ENCODE data around the gene RNF8.
A peak's percentile ranks its signal among the peaks of the same experiment; 100 is the strongest.
"Not testable (repeated sequence)": the region's sequence is repeated elsewhere in the genome, so short reads cannot be mapped to it uniquely, and the experiment has no call there.

RNF8 gene

DNA sequence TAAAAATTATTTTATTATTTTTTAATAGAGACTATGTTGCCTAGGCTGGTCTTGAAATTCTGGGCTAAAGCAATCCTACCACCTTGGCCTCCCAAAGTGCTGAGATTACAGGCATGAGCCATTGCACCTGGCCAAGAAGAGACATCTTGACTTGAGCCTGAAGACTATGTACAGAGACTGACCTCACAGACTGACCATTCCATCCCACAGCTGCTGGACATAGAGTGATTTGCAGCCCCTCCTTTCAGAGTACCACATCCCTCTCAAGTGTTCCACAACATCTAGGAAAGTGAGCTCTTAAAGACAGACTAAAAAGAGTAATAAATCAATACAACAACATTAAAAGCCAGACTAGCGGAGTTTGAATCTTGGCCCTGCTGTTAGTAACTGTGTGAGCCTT lies 39.0 kb downstream of the RNF8 start:
- H3K4me1 ChIP-seq: peaks cover 9% of the 10 kb centered on the region
- H3K4me3 ChIP-seq (ENCODE audit: low read depth, low read length): no peak overlapping the region
- no peaks in the 10 kb centered on the region for H3K27me3 ChIP-seq
- no peak for DNase-seq
- peaks cover 30% of the 10 kb centered on the region for H3K36me3 ChIP-seq
- TF ChIP-seq, protein P1, sequence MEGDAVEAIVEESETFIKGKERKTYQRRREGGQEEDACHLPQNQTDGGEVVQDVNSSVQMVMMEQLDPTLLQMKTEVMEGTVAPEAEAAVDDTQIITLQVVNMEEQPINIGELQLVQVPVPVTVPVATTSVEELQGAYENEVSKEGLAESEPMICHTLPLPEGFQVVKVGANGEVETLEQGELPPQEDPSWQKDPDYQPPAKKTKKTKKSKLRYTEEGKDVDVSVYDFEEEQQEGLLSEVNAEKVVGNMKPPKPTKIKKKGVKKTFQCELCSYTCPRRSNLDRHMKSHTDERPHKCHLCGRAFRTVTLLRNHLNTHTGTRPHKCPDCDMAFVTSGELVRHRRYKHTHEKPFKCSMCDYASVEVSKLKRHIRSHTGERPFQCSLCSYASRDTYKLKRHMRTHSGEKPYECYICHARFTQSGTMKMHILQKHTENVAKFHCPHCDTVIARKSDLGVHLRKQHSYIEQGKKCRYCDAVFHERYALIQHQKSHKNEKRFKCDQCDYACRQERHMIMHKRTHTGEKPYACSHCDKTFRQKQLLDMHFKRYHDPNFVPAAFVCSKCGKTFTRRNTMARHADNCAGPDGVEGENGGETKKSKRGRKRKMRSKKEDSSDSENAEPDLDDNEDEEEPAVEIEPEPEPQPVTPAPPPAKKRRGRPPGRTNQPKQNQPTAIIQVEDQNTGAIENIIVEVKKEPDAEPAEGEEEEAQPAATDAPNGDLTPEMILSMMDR (IDR thresholded peaks at IDR 0.05; ENCODE audit: low read depth, low read length): no peak
- H3K9me3 ChIP-seq: no peaks in the 10 kb centered on the region

DNA sequence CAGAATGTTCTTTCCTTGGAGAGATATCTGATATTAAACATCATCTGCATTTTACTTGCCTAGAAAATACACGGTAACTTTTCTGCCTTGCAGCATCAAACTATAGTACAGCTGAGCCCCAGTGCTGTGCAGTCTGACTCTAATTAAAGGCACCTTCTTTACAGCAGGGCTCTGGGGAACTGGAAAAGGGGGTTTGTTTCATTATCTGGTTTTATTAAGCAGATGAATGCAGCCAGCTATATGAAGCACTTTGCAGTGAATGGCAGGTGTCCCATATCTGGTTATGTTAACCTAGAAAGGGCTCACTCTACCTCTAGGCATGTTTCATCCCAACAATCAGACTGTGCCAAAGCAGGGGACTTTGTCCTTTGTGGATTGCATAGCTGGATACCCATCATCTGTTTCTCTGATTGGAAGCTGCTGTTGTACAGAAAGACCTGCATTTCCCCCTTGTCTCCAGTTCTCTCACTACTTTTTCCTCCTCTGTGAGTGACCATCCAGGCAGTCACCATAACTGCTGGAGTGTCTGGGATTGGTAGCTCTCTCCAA lies 39.7 kb downstream of the RNF8 start:
- TF ChIP-seq, protein P1 (IDR thresholded peaks at IDR 0.05; ENCODE audit: low read depth, low read length): no peak
- H3K9me3 ChIP-seq: no peaks in the 10 kb centered on the region
- H3K36me3 ChIP-seq: peaks cover 30% of the 10 kb centered on the region
- H3K4me1 ChIP-seq: peaks cover 9% of the 10 kb centered on the region
- H3K27me3 ChIP-seq: no peaks in the 10 kb centered on the region
- no peak for DNase-seq
- H3K4me3 ChIP-seq (ENCODE audit: low read depth, low read length): no peak overlapping the region

DNA sequence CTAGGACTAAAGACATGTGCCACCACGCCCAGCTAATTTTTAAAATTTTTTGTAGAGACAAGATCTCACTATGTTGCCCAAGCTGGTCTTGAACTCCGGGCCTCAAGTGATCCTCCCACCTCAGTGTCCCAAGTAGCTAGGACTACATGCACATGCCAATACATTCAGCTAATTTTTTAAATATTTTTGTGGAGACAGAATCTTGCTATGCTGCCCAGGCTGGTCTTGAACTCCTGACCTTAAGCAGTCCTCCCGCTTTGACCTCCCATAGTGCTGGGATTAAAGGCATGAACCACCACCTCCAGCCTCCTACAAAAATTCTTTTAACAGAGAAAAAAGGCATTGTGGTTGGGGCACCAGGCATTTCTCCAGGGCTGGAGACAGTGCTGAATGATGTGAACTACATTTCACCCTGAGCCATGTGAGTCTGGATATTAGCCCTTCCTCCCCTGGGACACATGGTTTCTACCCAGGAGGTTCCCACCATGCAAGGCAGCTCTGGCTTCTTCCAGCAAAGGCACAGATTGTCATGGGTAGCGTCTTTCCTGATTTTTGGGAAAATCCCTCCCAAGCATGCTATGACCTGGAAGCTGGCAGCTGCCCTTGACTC lies 42.9 kb downstream of the RNF8 start:
- H3K4me3 ChIP-seq (ENCODE audit: low read depth, low read length): no peak overlapping the region
- TF ChIP-seq, protein P1 (IDR thresholded peaks at IDR 0.05; ENCODE audit: low read depth, low read length): no peak
- H3K36me3 ChIP-seq: peaks cover 11% of the 10 kb centered on the region
- no peaks in the 10 kb centered on the region for H3K9me3 ChIP-seq
- peaks cover 9% of the 10 kb centered on the region for H3K4me1 ChIP-seq
- peak; percentile 32 for DNase-seq
- no peaks in the 10 kb centered on the region for H3K27me3 ChIP-seq

DNA sequence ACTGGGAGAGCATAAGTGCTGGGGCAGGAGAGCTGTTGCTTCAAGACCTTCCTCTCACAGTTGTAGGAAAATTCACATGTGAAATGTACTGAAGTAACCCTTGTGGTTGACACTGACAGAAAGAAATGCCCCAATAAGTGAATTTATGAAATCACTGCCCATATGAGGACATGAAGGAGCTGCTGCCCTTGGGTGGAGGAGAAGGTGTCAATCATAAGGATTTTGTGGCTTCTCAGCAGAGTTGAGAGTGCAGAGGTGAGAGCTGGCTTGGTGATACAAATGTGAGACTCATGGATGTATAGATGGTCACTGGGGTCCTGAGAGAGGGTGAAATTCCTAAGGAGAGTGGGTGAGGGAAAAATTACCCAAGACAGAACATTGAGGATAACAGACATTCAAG lies 45.3 kb downstream of the RNF8 start:
- Histone ChIP-seq H3K9me3 (no peaks in the 10 kb centered on the region), H3K27me3 (no peaks in the 10 kb centered on the region), H3K36me3 (peaks cover 8% of the 10 kb centered on the region), H3K4me3 (ENCODE audit: low read depth, low read length) (no peak overlapping the region), H3K4me1 (peaks cover 3% of the 10 kb centered on the region; the same call in 1 of the 2 replicates)
- TF ChIP-seq, protein P1 (IDR thresholded peaks at IDR 0.05; ENCODE audit: low read depth, low read length): no peak
- no peak for DNase-seq

DNA sequence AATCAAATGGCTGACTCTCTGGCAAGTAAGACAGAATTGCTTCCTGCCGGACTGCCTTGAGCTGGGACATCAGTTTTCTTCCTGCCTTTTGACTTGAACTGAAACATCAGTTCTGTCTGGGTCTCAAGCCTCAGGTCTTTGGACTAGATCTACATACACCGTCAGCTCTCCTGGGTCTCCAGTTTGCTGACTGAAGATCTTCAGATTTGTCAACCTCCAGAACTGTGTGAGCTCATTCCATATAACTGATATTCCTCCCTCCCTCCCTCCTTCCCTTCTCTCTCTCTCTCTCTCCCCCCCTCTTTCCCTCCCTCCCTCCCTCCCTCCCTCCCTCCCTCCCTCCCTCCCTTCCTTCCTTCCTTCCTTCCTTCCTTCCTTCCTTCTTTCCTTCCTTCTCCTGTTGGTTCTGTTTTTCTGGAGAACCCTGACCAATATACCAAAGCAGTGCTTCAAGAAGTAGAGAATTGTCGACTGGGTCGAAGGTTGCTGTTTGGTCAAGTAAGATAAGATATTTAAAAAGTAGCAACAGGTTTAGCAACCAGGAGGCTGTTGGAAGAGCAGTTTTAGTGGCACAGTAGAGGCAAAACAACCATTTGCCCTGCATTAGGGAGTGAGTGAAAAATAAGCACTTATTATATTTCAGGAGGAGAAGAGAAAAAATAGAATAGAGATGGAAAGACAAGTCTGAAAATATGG lies 46.2 kb downstream of the RNF8 start:
- H3K4me1 ChIP-seq: peaks cover 3% of the 10 kb centered on the region; the same call in 1 of the 2 replicates
- no peaks in the 10 kb centered on the region for H3K9me3 ChIP-seq
- peaks cover 5% of the 10 kb centered on the region for H3K36me3 ChIP-seq
- TF ChIP-seq, protein P1 (IDR thresholded peaks at IDR 0.05; ENCODE audit: low read depth, low read length): no peak
- H3K4me3 ChIP-seq (ENCODE audit: low read depth, low read length): no peak overlapping the region
- no peaks in the 10 kb centered on the region for H3K27me3 ChIP-seq
- no peak for DNase-seq

DNA sequence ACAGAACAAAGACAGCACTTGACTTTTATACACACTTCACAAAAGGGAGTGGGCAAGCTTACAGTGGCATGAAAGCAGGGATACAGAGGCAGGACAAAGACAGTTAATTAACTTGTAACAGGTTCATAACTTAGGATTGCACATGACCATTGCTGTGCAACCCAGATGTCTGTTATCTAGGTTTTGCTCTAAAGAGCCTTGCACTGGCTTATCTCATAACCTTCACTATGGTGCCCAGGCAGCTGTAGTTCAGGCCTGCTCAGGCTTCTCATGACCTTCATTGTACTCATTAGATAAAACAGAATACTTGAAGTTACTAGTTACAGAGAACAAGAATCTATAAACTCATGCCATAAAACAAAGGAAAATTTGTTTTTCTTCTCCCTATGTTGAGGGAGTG lies 47.9 kb downstream of the RNF8 start:
- peak; percentile 56 for DNase-seq
- not testable (repeated sequence) for H3K36me3 ChIP-seq; H3K27me3 ChIP-seq; H3K4me3 ChIP-seq (ENCODE audit: low read depth, low read length); H3K9me3 ChIP-seq; H3K4me1 ChIP-seq
